Left hindlimb (tissue), 1 donor: ENCODE measurements around the gene ACP3.

Source experiments
- DNase-seq: peaks from one replicate; pipeline ENCODE4 v3.0.0-alpha.2; 2018

The ACP3 gene

DNA sequence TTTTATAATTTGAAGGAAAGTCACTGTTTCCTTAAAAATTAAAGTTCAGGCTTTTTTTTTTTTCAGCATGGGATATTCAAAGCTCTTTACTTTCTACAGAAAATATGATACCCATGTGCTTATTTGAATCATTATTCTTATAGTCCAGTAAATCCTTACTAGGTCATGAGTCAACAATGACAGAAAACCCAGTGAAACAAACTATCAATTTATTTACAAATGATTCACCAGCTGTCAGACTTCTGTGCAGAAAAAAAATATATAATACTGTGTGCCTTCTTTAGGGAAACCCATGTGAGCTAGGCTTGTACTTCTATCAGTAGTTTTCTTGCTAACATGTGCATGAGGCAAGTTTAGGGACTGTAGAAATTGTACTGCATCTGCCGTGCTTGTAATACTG lies 1.2 kb downstream of the ACP3 start:
- no peak for DNase-seq

DNA sequence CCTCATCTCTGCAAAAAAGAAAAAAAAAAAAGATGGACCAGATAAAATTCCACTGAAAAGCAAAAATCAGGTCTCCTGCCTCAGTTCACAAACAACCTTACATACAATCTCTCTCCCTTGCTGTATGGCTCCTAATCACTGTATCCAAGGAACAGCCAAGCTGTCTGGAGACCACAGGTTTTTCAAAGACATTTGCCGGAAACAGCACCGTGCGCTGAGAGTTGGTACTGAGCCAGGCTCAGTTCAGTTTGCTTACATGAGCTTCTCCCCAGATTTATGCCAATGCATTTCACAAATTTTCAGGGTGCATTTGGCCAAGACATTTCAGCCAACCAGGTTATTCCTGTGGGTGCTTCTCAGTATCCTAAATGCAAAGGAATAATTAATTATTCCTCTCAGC lies 4.1 kb downstream of the ACP3 start:
- DNase-seq = no peak

DNA sequence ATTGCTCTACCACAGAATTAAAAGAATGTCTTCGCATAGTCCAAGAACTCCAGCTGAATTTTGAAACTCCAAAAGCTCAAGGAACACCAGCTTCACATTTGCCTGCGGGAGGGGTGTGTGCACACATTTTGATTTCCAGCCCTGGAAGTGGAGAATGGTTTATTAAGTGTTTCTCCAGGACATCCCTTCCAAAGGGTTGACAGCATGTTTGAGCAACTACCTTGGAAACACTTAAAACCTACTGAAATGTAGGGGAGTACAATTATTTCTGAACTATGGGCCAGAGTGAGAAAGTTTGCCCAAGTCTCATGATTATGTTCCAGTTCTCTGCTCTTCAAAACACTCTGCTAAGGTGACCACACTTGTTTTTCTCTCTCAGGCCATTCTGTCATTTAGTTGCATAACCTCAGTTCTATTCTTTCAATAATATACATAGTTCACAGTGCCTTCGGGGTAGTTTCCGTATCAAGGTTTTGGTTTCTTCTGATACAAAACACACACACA lies 7.9 kb downstream of the ACP3 start:
- peak; percentile 51 for DNase-seq

DNA sequence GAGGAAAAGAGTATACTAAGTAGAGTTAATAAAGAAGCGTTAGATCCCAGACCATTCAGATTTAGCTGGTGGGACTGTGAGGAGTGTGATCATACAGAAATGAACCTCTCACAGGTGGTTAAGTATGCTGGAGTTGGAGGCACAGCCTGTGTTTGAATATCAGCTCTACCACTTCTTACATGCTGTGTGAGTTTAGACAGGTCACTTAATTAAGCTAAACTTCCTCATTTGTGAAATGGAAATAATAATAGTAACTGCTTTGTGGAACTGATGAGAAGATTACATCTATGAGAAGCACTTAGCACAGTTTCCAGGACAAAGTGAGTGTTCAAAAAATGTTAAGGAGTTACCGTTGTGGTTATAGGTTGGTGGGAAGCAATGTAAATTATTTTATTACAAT lies 8.4 kb downstream of the ACP3 start:
- DNase-seq = no peak

DNA sequence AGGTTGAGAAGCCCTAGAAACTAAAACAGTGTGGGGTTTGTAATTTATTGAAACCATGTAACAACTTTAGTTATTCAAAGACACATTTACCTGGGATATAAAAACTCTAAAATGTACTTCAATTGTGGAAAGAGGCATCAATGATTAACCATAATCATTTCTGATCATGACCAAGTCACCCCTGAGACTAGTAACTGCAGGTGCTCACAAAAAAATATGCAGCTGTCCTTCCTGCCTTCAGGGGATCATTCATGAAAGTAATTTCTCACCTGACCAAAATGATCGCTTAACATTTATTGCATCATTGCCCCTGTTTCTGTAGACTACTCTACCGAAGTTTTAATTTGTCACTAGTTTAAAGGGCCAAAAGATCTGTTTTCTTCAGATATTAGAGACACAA lies 9.0 kb downstream of the ACP3 start:
- no peak for DNase-seq

DNA sequence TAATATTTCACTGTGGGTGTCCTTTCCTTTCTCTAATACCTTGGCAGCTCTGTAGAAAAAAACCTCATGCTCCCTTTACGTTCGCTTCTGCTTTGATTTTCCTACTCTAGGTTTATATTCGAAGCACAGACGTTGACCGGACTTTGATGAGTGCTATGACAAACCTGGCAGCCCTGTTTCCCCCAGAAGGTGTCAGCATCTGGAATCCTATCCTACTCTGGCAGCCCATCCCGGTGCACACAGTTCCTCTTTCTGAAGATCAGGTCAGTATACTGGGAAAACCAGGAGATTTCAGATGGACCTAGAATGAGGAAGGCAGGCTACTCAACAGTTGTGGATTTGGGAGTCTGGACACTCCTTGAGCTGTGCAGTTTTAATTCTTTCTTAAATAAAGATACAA lies 14.9 kb downstream of the ACP3 start:
- no peak for DNase-seq

DNA sequence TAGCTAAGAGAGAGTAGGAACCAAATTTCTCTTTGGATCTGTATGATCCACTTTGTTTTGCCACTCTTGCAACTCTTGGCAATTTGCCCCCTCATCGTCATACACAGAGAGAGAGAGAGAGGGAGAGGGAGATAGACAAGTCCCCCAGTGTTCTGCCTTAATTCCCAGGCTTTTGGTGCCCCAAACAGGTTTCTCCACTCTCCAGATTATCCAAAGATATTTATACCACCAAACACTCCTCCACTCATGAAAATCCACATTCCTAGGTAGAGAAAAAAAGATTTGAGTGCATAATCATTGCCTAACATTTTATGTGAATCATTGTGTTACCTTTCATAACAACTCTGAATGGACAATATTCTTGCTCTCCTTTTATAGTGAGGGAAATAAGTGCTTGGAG lies 15.3 kb downstream of the ACP3 start:
- no peak for DNase-seq

DNA sequence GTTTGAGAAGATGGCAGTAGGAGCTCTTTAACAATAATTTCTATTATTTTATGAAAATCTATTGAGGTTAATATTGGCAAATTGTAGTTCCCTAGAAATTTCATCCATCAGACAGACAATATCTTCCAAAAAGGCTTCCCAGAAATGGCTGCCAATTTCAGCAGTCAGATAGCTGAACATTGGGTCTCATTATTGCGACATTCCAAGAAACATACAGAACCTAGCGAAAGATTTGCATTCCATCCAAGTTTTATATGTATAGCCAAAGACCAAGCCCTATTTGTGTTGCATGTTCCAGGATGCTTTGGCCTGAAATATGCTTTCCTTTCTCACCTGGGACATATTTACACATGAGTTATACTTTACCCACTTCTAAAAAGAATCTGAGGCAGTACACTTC lies 24.5 kb downstream of the ACP3 start:
- DNase-seq = no peak

DNA sequence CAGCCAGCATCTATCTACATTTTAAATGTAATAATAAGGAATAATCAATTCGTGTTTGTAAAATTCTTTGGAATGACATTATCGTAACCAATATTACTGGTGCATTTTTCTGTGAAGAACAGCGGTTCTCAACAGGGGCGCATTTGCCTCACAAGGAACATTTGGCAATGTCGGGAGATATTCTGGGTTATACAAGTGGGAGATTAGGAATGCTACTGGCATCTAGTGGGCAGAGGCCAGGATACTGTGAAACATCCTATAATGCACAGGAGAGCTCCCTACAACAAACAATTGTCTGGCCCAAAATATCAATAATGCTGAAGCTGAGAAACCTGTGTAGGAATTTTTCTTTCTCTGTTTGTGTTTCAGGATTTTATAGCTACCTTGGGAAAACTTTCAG lies 25.0 kb downstream of the ACP3 start:
- DNase-seq = no peak

DNA sequence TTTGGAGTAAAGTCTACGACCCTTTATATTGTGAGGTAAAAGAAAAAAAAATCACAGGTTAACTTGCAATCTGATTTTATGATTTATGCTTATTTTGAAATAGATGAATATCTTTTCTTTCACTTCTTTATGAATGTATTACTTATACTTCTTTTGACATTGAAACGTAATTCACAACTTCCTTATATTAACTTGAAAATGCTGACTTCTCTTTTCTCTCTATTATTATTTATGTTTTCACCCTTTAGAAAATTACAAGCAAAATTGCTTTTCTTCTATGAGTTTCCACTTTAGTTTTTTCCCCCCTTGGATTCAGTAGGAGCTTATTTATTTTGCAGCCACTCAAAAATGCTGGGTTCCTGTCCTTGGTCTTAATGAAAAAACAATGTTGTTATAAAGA lies 25.4 kb downstream of the ACP3 start:
- DNase-seq = no peak

DNA sequence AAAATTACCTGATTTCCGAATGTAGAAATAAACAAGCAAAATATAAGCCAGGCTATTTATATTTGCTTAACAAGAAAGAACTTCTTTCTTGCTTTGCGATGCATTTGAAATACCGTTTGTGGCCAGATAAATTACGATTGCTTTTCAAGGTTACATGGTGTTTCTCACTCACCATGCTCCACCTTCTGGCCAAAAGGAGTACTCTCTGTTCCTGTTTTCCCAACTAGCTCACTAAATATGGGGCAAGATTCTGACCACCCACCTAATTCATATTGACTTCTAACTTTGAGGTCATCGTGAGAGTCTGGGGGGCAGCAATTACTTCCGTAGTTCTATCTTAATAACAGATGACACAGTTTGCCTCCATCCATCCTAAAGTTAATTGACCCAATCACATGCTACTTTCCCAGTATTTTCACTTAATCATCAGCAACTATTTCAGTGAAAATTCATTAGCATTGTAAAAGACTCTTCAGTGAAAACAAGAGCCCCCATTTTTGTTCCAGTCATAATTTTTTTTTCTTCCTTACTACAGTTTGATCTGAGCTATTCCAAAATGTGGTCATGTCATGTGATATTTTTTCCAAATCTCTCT lies 25.9 kb downstream of the ACP3 start:
- peak; percentile 43 for DNase-seq

DNA sequence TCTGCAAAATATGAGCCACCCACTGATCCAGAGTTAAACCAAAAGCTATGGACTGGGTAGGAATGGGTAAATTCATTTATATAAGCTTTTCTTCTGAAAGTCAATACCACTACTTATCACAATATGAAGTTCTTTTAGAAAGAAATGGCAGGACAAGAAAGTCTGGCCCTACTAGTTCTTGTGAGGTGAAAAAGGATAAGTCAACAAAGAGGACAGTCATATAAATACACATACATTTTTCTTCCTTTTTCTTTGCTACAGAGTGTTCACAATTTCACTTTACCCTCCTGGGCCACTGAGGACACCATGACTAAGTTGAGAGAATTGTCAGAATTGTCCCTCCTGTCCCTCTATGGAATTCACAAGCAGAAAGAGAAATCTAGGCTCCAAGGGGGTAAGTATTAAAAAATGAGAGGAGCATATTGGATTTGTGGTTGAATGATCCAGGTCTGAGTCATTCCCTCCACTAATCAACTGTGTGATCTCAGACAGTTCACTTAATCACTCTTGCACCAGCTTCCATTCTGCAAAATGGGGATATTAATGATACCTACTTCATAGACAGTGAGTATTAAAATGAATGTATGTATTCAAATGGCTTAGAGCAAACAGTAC lies 27.6 kb downstream of the ACP3 start:
- DNase-seq = no peak

DNA sequence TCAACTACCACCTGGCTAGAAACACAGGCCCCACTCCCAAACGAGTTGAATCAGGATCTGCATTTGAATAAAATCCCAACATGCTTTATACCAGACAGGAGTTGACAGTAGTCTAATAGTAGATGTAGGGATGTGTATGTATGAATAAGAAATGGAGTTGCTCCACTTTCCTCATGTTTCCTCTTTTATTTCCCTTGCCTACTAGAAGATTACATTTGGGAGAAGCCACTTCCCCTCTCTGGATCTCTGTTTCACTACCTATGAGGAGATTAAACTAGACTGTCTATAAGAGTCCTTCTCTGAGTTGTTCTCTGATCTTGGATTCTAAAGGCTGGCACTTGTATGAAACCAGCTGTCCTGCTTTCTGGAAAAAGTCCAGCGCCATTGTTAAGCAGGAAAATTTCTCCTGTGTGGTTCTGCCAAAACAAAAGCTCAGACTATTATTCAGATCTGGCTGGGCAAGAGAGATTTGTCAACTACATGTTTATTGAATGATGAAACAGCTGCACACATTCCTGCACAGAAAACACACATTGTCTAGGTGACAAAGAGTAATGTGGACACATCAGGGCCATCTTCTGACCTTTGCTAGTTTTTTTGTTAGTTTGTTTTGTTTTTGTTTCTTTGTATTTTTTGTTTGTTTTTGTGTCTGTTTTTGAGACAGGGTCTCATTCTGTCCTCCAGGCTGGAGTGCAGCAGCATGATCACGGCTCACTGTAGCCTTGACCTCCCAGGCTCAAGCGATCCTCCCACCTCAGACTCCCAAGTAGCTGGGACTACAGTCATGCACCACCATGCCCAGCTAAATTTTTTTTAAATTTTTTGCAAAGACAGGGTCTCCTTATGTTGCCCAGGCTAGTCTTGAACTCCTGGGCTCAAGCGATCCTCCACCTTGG lies 29.9 kb downstream of the ACP3 start:
- no peak for DNase-seq

DNA sequence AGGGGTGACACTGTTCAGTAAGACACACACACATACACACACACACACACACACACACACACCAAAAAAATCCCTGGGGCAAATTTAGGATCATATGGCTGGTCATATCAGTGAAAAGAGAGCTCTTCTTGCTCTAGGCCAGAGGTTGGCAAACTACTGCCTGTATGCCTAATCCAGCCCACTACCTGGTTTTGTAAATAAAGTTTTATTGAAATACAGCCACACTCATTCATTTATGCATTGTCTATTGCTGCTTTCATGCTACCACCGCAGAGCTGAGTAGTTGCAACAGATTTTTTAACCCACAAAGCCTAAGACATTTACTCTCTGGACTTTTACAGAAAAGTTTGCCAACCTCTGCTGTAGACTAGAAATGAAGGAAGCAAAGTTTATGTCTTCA lies 30.6 kb downstream of the ACP3 start:
- no peak for DNase-seq

DNA sequence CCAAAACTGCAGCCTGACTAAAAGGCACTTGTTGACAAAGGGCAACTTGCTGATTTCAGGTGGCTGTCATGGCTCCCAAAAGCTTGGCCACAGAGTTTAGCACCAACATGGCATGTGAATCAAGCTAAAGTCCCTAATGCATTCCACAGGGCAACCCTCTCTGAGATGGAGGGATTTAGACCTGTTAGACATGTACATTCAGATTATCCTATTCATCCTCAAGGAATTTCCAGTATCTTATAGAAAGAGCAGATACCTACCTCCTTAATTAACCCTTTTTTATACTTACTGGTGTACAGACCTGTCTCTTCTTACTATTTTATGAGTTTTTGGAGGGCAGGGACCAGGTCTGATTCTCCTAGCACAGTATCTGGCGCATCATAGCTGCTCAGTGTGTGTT lies 31.3 kb downstream of the ACP3 start:
- DNase-seq = no peak

DNA sequence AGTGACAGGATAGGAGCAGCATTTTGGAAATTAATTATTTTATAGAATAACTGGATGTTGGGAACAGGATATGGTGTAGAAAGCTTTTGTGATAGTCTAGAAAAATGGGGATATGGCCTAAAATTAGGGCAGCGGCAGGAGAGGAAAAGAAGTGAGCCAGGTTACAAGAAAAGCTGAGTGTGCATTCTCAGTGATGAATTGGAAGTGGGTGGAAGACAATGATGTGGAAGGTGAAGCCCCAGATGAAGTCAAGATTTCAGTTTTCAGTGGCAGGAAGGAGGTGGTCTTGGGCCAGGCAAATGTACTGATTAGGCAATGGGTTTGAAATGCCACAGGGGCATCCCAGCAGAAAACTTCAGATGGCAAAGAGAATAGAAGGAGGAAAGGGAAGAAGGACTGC lies 33.6 kb downstream of the ACP3 start:
- no peak for DNase-seq

DNA sequence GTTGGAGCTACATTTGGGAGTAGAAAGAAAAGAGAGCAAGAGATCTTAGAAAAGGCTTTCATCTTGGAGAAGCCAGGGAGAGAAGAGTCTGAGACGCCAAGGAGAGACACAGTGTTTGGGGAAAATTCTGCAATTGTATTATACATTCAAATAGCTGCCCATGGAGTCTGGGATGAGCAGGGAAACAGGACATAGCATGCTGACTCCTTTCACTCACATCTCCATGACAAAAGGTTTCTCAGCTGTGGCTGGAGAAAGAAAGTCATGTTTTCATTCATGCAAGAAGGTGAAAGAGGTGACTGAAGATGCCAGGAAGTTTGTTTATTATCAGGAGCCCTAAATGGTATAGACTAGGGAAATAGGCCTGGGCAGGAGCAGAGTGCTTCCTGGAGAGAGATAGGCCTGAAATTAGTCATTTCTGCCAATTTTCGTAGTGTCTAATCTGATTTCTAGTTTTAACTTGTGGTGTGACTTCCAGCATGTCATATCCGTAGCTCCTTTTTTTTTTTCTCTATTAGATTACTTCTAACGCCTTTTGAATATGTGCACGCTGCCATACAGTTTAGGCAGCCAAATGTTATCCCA lies 34.1 kb downstream of the ACP3 start:
- DNase-seq = no peak

DNA sequence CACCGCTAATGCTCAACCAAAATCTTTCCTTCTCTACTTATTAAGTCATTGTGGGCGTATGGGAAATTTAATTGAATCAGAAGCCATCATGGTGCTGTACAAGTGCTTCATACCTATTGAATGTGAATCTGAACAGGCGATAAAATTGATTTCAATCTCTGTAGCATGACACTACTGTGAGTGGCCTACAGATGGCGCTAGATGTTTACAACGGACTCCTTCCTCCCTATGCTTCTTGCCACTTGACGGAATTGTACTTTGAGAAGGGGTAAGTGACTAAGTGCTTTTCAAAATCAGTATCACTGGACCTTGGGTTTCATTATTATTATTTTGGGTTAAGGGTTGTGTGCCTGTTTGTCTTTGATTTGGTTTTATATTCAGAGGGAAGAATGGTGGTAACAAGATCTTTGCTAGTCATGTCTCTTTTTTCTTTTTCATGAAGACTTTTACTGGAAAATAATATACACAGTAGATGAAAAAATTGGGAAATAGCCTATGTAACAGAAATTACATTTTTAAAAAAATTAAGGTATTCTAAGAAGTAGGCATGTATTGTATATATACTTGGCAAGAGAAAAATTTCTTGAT lies 35.4 kb downstream of the ACP3 start:
- DNase-seq = peak; percentile 43

DNA sequence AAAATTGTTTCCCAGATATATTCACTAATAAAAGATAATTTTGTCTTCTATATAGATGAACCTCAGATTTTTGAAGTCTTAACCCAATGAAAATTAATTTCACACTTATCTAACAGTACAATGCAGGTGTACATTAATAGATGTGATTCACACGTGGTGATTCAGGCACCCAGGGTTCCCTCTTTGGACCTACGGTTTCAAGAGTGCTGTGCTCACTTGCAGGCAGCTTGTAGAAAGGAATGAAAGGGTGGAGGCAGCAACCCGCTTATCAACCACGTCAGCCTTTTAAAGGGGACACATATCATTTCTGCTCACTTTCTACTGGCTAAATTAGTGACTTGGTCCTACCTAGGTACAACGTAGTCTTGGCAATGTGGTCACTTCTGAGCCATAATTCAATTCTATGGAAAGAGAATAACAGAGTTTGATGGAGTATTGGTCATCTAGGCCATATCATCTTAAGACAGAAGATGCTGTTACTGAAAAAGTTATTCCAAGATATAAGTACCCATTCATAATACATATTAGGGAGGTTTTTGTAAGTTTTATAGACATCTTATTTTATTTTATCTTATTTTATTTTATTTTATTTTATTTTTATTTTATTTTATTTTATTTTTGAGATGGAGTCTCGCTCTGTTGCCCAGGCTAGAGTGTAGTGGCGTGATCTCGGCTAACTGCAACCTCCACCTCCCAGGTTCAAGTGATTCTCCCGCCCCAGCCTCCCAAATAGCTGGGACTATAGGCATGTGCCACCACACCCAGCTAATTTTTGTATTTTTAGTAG lies 37.9 kb downstream of the ACP3 start:
- no peak for DNase-seq

DNA sequence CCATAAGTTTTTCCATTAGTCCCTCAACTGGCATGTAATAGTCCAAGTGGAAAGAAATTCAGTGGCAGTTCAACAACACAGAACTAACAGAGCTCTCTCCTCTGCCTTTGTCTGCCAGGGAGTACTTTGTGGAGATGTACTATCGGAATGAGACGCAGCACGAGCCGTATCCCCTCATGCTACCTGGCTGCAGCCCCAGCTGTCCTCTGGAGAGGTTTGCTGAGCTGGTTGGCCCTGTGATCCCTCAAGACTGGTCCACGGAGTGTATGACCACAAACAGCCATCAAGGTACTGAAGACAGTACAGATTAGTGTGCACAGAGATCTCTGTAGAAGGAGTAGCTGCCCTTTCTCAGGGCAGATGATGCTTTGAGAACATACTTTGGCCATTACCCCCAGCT lies 39.4 kb downstream of the ACP3 start:
- DNase-seq = no peak

DNA sequence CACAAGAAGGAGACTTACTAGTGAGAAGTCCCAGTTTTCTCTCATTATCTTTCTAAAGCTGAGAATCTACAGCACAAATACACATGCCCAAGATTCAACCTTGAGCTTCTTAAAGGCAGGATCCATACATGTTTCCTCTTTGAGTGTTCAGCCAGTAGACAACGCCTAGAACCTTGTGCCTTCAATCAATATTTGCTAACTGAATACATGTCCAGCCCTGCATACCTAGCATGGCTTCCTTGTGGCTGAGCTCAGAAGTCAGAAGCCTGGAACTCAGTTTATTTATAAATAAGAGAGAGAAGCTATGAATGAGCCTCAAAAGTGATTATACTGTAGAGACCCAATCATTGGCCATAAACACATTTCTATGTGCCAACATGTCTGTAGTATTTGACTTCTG lies 43.5 kb downstream of the ACP3 start:
- no peak for DNase-seq

DNA sequence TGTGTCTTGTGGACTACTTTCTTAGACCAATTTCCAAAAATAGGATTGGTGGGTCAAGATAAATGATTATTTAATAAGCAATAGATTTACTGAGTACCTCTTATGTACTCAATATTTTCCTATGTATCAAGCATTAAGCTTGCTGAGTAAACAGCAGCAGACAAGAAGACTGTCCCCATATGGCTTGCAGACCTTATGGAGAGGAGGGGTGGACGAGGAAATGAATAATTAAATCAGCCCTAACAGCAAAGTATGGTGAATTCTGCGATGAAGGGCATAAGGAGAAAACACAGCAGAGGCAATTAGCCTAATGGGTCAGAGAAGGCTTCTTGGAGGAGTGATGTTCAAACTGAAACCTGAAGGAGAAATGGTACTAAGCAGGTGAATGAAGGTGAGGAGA lies 45.1 kb downstream of the ACP3 start:
- no peak for DNase-seq

DNA sequence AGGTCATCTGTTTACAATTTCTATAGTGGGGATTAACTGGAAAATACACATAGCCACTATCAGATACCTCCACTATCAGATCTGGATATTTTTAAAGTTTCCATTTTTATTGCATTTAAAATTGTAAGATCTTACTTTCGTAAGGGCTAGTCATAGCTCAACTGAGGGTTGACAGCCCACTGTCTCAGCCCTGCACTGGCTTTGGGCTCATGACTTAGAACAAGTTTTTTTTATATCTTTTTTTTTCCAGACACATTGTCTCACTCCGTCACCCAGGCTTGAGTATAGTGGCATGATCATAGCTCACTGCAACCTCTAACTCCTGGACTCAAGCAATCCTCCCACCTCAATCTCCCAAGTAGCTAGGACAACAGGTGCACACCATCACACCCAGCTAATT lies 51.3 kb downstream of the ACP3 start:
- no peak for DNase-seq
